ENCODE results near the gene PSME3.

DNA sequence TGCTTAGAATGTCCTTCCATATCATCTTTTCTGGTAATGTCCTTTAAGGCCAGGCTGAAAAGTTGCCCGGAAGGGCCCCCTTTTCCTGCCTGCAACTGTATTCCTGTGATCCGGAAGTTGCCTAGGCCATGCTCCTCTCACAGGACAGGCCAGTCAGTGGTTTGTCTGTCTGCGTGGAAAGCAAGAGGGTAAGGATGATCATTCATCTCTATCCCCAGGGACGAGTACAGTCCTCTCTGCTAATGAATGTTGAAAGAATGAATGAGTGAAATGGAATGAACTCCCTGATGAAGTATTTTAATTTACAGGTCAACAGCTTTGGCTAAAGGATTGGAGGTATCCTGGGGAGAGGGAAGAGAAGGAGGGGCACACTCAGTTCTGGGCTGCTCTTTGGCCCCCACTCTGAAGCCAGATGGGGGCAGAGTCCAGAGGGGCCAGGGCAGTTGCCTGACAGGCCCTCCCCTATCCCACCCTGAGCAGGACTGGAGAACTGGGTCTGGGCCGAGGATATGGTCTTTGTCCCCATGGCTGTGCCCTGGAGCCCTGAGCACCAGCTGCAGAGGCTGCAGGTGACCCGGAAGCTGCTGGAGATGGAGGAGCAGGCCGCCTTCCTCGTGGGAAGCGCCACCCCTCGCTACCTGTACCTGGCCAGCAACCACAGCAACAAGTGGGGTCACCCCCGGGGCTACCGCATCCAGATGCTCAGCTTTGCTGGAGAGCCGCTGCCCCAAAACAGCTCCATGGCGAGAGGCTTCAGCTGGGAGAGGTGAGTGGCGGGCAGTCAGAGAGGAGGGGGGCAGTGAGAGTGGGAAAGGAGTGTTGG, 21.0 kb downstream of the PSME3 start:
- TF ChIP-seq, protein P1, sequence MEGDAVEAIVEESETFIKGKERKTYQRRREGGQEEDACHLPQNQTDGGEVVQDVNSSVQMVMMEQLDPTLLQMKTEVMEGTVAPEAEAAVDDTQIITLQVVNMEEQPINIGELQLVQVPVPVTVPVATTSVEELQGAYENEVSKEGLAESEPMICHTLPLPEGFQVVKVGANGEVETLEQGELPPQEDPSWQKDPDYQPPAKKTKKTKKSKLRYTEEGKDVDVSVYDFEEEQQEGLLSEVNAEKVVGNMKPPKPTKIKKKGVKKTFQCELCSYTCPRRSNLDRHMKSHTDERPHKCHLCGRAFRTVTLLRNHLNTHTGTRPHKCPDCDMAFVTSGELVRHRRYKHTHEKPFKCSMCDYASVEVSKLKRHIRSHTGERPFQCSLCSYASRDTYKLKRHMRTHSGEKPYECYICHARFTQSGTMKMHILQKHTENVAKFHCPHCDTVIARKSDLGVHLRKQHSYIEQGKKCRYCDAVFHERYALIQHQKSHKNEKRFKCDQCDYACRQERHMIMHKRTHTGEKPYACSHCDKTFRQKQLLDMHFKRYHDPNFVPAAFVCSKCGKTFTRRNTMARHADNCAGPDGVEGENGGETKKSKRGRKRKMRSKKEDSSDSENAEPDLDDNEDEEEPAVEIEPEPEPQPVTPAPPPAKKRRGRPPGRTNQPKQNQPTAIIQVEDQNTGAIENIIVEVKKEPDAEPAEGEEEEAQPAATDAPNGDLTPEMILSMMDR (IDR thresholded peaks at IDR 0.05): no peak
- no peak for TF ChIP-seq POLR2A (IDR thresholded peaks at IDR 0.05)

All from body of pancreas (tissue), 4 donors.